K562 (cell line): ENCODE results near the gene PCDHGB2. TPM values are rescaled to one million over a fixed set of nuclear protein-coding genes. Genes with fewer than 3 reads are reported as not detected.
A peak's percentile ranks its signal among the peaks of the same experiment; 100 is the strongest.
"Not testable (repeated sequence)": the region's sequence is repeated elsewhere in the genome, so short reads cannot be mapped to it uniquely, and the experiment has no call there.

Experiments
- ATAC-seq: fragments of 200-7000 bp; cut with Tn5 transposase; 3 replicates; pipeline ENCODE4 v1.9.1; 2020; ENCODE audit warnings: moderate library complexity
- BruUV-seq: library from RNA; stranded (reverse); fragments of 400-500 nt; replicated peaks from 2 replicates; lab custom pipeline; 2021; lab: Mats Ljungman, UMichigan
- CTCF ChIA-PET: fragments of 300-600 bp; formaldehyde crosslinking; extraction: SDS; loops from one replicate; lab custom pipeline; 2021; ENCODE audit warnings: low intra/inter-chr PET ratio; lab: Yijun Ruan, JAX
- POLR2A ChIA-PET: fragments of 300-600, 350-650 bp; sonication (Branson Sonifier 250); formaldehyde crosslinking; extraction: SDS; loops from one replicate; lab custom pipeline; 2021; ENCODE audit warnings: antibody characterized with exemption, inconsistent platforms; lab: Yijun Ruan, JAX
- DNase-seq, 4 experiments: peaks; one replicate each; pipeline versions ENCODE4 v3.0.0 to v3.0.0-alpha.2; 2011 to 2018; ENCODE audit warnings: low spot score in 3 of 4, mixed read lengths in 3 of 4; ENCODE audit errors: extremely low read depth in 1 of 4
- FAIRE-seq: peaks from 2 replicates; lab custom pipeline; 2011; peaks lifted over from hg19 to GRCh38; lab: Jason Lieb, UNC
- H2AFZ ChIP-seq: 2 replicates; pipeline ENCODE4 v1.6.0; 2011; ENCODE audit warnings: low read depth, low read length, control low read depth, inconsistent platforms
- H3K27ac ChIP-seq: fragments of 200-600 bp; 3 replicates; pipeline ENCODE4 v1.8.0; 2011; ENCODE audit warnings: low read depth, mild to moderate bottlenecking, control low read depth, inconsistent platforms, low read length, moderate library complexity, mixed read lengths; ENCODE audit errors: extremely low read depth
- H3K27me3 ChIP-seq, 2 experiments: fragments of 300-600 bp in 1 of 2; 2 replicates in 1 of 2; 3 replicates in 1 of 2; pipeline versions ENCODE4 v1.6.0 to v1.8.0; 2011; ENCODE audit warnings: inconsistent platforms in 2 of 2, low read length in 2 of 2, mild to moderate bottlenecking in 1 of 2, mixed read lengths in 1 of 2, moderate library complexity in 1 of 2; ENCODE audit not compliant: control insufficient read depth in 2 of 2, insufficient read depth in 2 of 2
- H3K36me3 ChIP-seq: fragments of 300-600 bp; 3 replicates; pipeline ENCODE4 v1.8.0; 2011; ENCODE audit warnings: mild to moderate bottlenecking, low read length, inconsistent platforms; ENCODE audit not compliant: control insufficient read depth, insufficient read depth
- H3K4me1 ChIP-seq, 2 experiments: fragments of 200-600 bp in 1 of 2; replicated peaks in 1 of 2; 2 replicates in 1 of 2; 3 replicates in 1 of 2; pipeline versions ENCODE4 v1.5.1 to v1.8.0; 2011; ENCODE audit warnings: inconsistent platforms in 2 of 2, low read length in 2 of 2, mild to moderate bottlenecking in 1 of 2, mixed read lengths in 1 of 2, moderate library complexity in 1 of 2; ENCODE audit not compliant: control insufficient read depth in 2 of 2, insufficient read depth in 2 of 2
- H3K4me2 ChIP-seq: 2 replicates; pipeline ENCODE4 v1.6.1; 2011; ENCODE audit warnings: low read length, control low read depth, inconsistent platforms, mixed read lengths; ENCODE audit not compliant: insufficient read depth
- H3K4me3 ChIP-seq: fragments of 200-600 bp; sonication (generic), shearing (Covaris generic); 2 replicates; pipeline ENCODE4 v1.5.1; 2016; ENCODE audit warnings: control low read depth, inconsistent platforms
- H3K79me2 ChIP-seq: fragments of 200-600 bp; 3 replicates; pipeline ENCODE4 v1.8.0; 2011; ENCODE audit warnings: low read length, inconsistent platforms; ENCODE audit not compliant: control insufficient read depth, insufficient read depth
- H3K9ac ChIP-seq, 2 experiments: 2 replicates each; pipeline versions ENCODE4 v1.6.0 to v1.6.1; 2011; ENCODE audit warnings: low read depth in 2 of 2, low read length in 2 of 2, control low read depth in 1 of 2, inconsistent platforms in 1 of 2, mild to moderate bottlenecking in 1 of 2, mixed read lengths in 1 of 2; ENCODE audit not compliant: insufficient read depth in 1 of 2
- H3K9me1 ChIP-seq: one replicate; pipeline ENCODE4 v1.6.0; 2011; ENCODE audit warnings: inconsistent platforms, mild to moderate bottlenecking, low read length, moderate library complexity; ENCODE audit not compliant: control insufficient read depth, insufficient read depth
- H3K9me3 ChIP-seq: replicated peaks from 2 replicates; pipeline ENCODE4 v1.5.1; 2011; ENCODE audit warnings: low read depth, low read length, inconsistent platforms; ENCODE audit not compliant: control insufficient read depth, insufficient read depth
- H4K20me1 ChIP-seq: replicated peaks from 2 replicates; pipeline ENCODE4 v1.6.1; 2011; ENCODE audit warnings: low read length, inconsistent platforms, mixed read lengths; ENCODE audit not compliant: control insufficient read depth, insufficient read depth
- CTCF ChIP-seq, 3 experiments: IDR thresholded peaks in 2 of 3; conservative IDR thresholded peaks in 1 of 3; 2 replicates each; pipeline ENCODE4 v1.5.1; 2011 to 2012; ENCODE audit warnings: low read length in 3 of 3, mild to moderate bottlenecking in 3 of 3, control low read depth in 2 of 3, improper control_type of control experiment in 1 of 3, inconsistent platforms in 1 of 3, low read depth in 1 of 3, mixed read lengths in 1 of 3, moderate library complexity in 1 of 3; ENCODE audit not compliant: insufficient read depth in 2 of 3
- MECOM ChIP-seq: fragments of 250-450 bp; sonication (Bioruptor Pico); IDR thresholded peaks from 2 replicates; pipeline ENCODE4 v1.8.0; 2022; ENCODE audit warnings: inconsistent platforms
- NRF1 ChIP-seq, 2 experiments: fragments of 450-650 bp; IDR thresholded peaks in 1 of 2; conservative IDR thresholded peaks in 1 of 2; 2 replicates each; pipeline ENCODE4 v1.6.1; 2014; ENCODE audit warnings: mild to moderate bottlenecking in 2 of 2
- PKNOX1 ChIP-seq: fragments of 450-650 bp; IDR thresholded peaks from 2 replicates; pipeline ENCODE4 v1.6.1; 2016
- RAD21 ChIP-seq, 2 experiments: fragments of 250-450 bp in 1 of 2; fragments of 450-650 bp in 1 of 2; sonication (Bioruptor Pico) in 1 of 2; formaldehyde crosslinking in 1 of 2; IDR thresholded peaks in 1 of 2; conservative IDR thresholded peaks in 1 of 2; 2 replicates each; pipeline versions ENCODE4 v1.4.0 to v1.8.0; 2020 to 2022; ENCODE audit warnings: mild to moderate bottlenecking in 2 of 2, moderate library complexity in 1 of 2
- ZKSCAN3 ChIP-seq: fragments of 250-450 bp; sonication (Bioruptor Pico); IDR thresholded peaks from 2 replicates; pipeline ENCODE4 v1.4.0; 2020
- ZNF778 ChIP-seq: fragments of 450-650 bp; formaldehyde crosslinking; IDR thresholded peaks from 2 replicates; pipeline ENCODE4 v1.4.0; 2020; ENCODE audit warnings: mild to moderate bottlenecking, moderate library complexity
- WGBS: fragments of 100-300 bp; shearing (Covaris generic); methylation state at CpG from one replicate; pipeline ENCODE4 v1.1.6; 2016; ENCODE audit warnings: low coverage, mixed read lengths; ENCODE audit not compliant: insufficient coverage; ENCODE audit errors: missing lambda C conversion rate; 5-methylcytosine and 5-hydroxymethylcytosine counted together
- in situ Hi-C: fragments of 300-500 bp; cut with MboI; formaldehyde crosslinking; loops from 4 replicates; pipeline ENCODE4 v1.15.0; 2018; ENCODE audit warnings: inconsistent platforms, mixed read lengths
- intact Hi-C: fragments of 100-400 bp; cut with micrococcal nuclease; formaldehyde crosslinking; loops from 2 replicates; pipeline ENCODE4 v1.14.2; 2022
- polyA plus RNA-seq, 8 experiments: library from polyadenylated mRNA; depleted of rRNA in 4 of 8; stranded (reverse) in 5 of 8; unstranded in 3 of 8; fragments of >200 nt; fragmentation: Nextera tagmentation in 2 of 8; fragmentation: Illumina TruSeq in 1 of 8; extraction: Ambion mirVana in 2 of 8; extraction: Trizol in 1 of 8; gene quantifications; 2 replicates each; pipeline versions ENCODE4 v1.2.1 to v1.2.3, GENCODE V29; 2011 to 2014; ENCODE audit warnings: inconsistent platforms in 1 of 8, missing spikeins in 1 of 8
- total RNA-seq, 7 experiments: library from RNA; depleted of rRNA in 6 of 7; stranded (reverse); fragments of >200 nt in 6 of 7; fragmentation: Illumina TruSeq in 2 of 7; extraction: Trizol in 2 of 7; gene quantifications; 2 replicates each; pipeline versions ENCODE4 v1.2.1 to v1.2.3, GENCODE V29; 2011 to 2021; ENCODE audit warnings: low replicate concordance in 1 of 7

The PCDHGB2 gene
- total and polyA plus RNA-seq, 9 of the 15 experiments (the other 6 are each of a cell fraction or from before 2014, with no cell fraction given) = 0.06 to 0.54 (median 0.29) TPM; not detected in 1

GRCh38 chr5:141403387-141403786 lies 43.6 kb downstream of the PCDHGB2 start (continued):
- TF ChIP-seq PKNOX1 (no peak), MECOM (CRISPR knock-in tag) (no peak), ZNF778 (CRISPR knock-in tag) (no peak), ZKSCAN3 (CRISPR knock-in tag) (no peak)

- H3K4me3 ChIP-seq, H3K36me3 ChIP-seq, H3K9me3 ChIP-seq, in situ Hi-C loops, BruUV-seq, H3K9ac ChIP-seq, H3K27ac ChIP-seq, H3K79me2 ChIP-seq, intact Hi-C loops, H4K20me1 ChIP-seq, FAIRE-seq, H3K9me1 ChIP-seq, H3K4me2 ChIP-seq, H2AFZ ChIP-seq: not testable (repeated sequence)
- Histone ChIP-seq H3K27me3 (peaks cover 3 to 29% of the 10 kb centered on the region in 2 experiments; a peak in 3 of 5 replicates), H3K4me1 (peaks cover 0 to 12% of the 10 kb centered on the region in 2 experiments; a peak in 3 of 5 replicates)
- 36% methylated on average over 41 of the region's 51 CpGs for WGBS
- CTCF ChIA-PET = interaction anchor here (0.7 to 1.0 kb wide), 3 partner anchors 81 to 156 kb away, joined by 3 to 4 read pairs (median 3); partner anchors contain the start of gene PCDHGC5
- TF ChIP-seq NRF1 (conservative IDR thresholded peaks at IDR 0.05 in 1 of 2, IDR thresholded peaks at IDR 0.05 in 1 of 2) (peak; percentile 40 to 49; a peak in 2 of 4 replicates), CTCF (IDR thresholded peaks at IDR 0.05 in 2 of 3, conservative IDR thresholded peaks at IDR 0.05 in 1 of 3; ENCODE audit: insufficient read depth in 2 of 3, low read depth in 1 of 3, low read length in 3 of 3) (peak; percentile 54 to 71 (median 58)), RAD21 (CRISPR knock-in tag; conservative IDR thresholded peaks at IDR 0.05 in 1 of 2, IDR thresholded peaks at IDR 0.05 in 1 of 2) (peak in 1 of 2 experiments; percentile 46; a peak in 2 of 4 replicates)
- POLR2A ChIA-PET = interaction anchor here (0.5 kb wide), 1 partner anchor 232 kb away, joined by 3 read pairs; no protein-coding TSS in a partner anchor
- DNase-seq = peak; percentile 25 to 41 (median 34)
- ATAC-seq = peak; percentile 88
Observed at GRCh38 chr5:141407790-141408505, 48.2 kb downstream of the PCDHGB2 start, which contains the start of gene PCDHGB6. Gene PCDHGB6, plus strand, starts transcription at chr5:141408021. Its CDS starts 182 bp downstream, at chr5:141408203.
